Fibroblast of pulmonary artery (primary cell): ENCODE data around the gene EGFL8.

Experiments
- DNase-seq: peaks from one replicate; pipeline ENCODE4 v3.0.0-alpha.2; 2010; ENCODE audit warnings: low read depth
- H3K4me3 ChIP-seq: replicated peaks from 2 replicates; pipeline ENCODE4 v1.5.1; 2011; ENCODE audit warnings: low read depth, mild to moderate bottlenecking, control low read depth, low read length, moderate library complexity
- TF ChIP-seq, protein P1 (sequence below): IDR thresholded peaks from 2 replicates; pipeline ENCODE4 v1.5.1; 2011; ENCODE audit warnings: mild to moderate bottlenecking, control low read depth, low read length, inconsistent platforms; ENCODE audit errors: missing control alignments

Gene EGFL8

DNA sequence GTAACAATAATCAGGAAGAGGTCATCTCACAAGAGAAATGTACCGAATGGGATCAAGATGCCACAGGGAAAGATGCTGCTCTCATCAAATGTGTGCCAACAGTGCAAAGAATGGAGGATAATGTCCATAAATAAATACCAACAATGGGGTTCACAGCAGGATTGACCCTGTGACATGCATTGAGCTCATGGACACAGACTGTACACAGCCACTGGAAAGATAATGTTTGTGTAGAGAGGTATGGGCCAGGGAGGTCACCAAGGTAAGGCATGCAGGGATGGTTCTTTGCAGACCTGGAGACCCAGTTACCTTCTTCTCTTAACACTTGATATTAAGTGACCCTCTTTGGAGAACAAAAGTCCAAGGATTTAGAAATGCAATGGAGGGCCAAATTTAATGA is 10.0 kb downstream of the EGFL8 start:
- no peak for DNase-seq
- TF ChIP-seq, protein P1, sequence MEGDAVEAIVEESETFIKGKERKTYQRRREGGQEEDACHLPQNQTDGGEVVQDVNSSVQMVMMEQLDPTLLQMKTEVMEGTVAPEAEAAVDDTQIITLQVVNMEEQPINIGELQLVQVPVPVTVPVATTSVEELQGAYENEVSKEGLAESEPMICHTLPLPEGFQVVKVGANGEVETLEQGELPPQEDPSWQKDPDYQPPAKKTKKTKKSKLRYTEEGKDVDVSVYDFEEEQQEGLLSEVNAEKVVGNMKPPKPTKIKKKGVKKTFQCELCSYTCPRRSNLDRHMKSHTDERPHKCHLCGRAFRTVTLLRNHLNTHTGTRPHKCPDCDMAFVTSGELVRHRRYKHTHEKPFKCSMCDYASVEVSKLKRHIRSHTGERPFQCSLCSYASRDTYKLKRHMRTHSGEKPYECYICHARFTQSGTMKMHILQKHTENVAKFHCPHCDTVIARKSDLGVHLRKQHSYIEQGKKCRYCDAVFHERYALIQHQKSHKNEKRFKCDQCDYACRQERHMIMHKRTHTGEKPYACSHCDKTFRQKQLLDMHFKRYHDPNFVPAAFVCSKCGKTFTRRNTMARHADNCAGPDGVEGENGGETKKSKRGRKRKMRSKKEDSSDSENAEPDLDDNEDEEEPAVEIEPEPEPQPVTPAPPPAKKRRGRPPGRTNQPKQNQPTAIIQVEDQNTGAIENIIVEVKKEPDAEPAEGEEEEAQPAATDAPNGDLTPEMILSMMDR: no peak
- H3K4me3 ChIP-seq: peak overlapping the region; percentile 87

DNA sequence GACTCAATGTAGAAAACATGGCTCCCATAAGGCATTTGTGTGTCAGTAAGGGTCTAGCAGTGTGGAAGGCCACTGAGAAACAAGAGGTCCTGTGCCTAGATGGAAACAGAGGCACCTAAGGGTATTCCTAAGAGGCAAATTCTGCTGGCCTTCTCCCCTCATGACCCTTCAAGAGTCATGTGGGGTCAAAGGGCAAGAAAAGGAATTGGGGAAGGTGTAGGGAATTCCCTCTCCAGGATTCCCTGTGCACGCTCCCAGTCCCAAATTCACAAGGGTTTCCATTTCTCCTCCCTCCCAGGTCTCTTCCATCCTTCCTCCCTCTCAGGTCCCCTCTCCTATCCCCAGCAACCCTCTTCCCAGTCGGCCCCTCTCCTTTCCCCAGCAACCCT is 10.9 kb downstream of the EGFL8 start:
- DNase-seq: no peak
- TF ChIP-seq, protein P1: no peak
- peak overlapping the region; percentile 87 for H3K4me3 ChIP-seq

DNA sequence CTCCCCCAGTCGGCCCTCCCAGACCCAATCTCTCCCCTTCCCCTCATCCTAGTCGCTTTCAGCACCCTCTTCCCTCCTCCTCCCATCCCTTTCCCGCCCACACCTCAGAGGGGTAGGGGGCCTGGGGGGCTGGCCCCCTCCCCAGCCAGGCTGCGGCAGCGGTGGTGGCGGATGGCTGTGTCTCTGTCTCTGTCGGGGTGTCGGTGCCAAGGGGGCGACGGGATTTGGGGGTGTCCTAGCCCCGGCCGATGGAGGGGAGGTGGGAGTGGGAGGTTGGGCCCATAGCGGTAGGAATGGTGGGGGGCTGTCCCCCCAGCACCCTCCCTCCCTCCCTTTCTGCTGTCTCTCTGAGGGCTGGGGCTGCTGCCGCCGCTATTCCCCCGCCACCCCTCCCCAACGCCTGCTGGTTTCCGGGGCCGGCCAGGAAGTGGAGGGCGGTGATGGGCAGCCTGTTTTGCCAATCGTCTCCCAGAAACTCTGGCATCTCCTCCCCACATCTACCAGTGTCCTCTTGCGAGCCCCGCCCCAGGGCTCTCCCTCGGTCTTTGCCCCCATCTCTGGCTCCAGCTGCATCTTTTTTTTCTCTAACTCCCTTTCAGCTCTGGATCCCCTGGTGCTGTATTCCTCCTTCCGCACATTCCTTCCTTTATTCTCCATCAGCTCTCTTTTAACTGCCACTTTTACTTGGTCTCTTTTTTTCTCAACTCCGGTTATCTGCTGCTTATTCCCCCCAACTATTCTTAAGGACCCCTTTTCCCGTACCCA is 11.5 kb downstream of the EGFL8 start, which contains the start of gene AGPAT1:
Gene AGPAT1 (minus strand): TSS at position 374 of the 765 bp plus-strand sequence. CDS start 4,588 bp downstream, outside the sequence.
- H3K4me3 ChIP-seq: peak within 1 kb of the TSS; percentile 87
- TF ChIP-seq, protein P1: no peak
- peak; percentile 98 for DNase-seq

DNA sequence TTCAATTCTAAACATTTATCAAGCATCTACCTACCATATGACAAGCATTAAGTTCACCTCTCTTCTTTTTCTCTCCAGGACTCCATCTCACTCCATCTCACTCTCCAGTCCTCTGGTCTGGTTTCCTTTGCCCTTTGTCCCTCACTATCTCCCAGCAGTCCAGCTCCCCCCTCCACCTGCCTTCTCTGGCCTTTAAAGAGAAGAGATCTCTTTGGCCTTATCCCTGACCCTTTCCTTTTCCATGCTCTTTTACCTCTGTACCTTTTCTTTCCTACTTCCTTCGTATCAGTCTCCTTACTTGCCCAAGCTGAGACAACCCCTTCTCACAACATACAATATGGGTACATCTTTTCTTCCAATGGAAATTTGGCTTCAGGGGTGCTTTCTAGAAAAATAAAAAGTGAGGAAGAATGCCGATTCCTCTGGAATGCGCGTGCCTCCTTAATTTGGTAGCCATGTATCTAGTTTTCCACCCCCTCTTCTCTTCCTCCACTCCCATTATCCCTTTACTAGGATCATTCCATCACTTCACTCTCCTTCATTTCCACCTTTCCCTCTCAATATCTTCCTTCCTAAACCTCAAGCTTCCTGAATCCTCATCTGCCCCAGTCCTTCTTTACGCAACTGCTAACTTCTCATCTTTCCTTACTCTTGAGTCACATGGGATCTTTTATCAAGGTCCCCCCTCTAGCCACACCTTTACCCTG is 12.2 kb downstream of the EGFL8 start:
- TF ChIP-seq, protein P1: no peak
- DNase-seq: peak; percentile 68
- peak overlapping the region; percentile 87 for H3K4me3 ChIP-seq

DNA sequence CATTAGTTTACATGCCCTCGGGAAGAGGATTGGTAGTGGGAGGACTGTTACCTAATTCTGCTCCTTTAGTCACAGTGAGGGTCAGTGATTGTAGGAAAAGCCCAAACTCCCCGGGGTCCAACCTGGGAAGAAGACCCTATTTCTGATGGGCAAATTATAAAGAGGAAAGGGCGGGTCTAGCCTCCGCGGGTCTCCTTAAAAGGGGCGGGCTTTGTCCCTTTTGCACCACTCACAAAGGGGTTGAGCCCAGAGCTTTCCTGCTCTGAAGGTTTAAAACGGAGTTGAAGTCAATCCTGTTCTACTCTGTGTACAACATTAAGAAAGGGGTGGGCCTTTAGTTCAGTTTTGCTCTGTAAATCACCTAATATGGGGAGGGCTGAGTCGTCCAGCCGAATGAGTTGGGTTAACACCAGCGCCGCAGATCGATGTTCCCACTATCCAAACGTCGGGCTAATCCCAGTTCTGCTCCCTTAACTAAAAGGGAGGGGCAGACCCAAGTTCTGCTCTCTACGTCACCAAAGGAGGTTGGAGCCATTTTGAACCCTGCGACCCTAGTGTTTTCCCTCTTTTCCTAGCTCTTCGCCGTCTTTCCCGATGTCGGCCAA is 12.9 kb downstream of the EGFL8 start:
- H3K4me3 ChIP-seq: peak overlapping the region; percentile 87
- TF ChIP-seq, protein P1: no peak
- DNase-seq: no peak

DNA sequence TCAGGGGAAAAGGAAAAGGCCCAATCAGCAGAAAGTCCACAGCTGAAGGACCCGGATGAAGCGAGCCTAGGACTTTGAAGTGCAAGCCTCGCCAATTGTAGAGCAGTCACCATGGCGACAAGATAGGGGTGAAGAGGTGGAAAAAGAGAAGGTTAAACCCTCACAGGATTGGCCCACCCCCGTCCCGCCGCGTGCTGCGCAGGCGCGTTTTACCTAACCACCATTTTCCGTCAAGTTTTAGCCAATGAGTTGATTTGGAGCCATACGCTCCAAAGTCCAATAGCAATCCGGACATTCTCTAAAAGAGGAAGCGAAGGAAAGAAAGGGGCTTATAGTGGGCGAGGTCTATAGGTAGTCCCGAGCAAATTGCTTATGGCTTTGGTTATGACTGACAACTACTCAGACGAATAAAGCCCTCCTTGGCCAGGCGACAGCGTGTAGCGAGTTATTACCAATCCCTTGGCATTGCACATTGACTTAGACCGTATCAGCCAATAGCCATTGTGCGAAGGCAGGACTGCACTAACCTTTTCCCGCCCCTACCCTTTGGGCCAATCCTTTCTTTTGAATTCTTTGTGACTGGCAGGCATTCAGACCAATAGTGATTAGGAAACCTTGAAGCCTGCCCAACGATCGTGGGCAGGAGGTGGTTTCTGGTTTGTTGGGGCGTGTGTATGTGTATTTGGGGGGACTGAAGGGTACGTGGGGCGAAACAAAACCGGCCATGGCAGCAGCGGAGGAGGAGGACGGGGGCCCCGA is 13.6 kb downstream of the EGFL8 start, which contains the start of gene RNF5:
Gene RNF5 (plus strand): TSS at position 618 of the 759 bp plus-strand sequence. CDS start 107 bp downstream, at position 725.
- peak within 1 kb of the TSS; percentile 87 for H3K4me3 ChIP-seq
- TF ChIP-seq, protein P1: no peak
- DNase-seq: peak; percentile 100
